ENCODE data around the gene GHRL. TPM values are rescaled to one million over a fixed set of nuclear protein-coding genes. Genes with fewer than 3 reads are reported as not detected.

GHRL gene
- total RNA-seq, 2 experiments from 2014 or later: 0.32 to 0.42 TPM

GRCh38 chr3:10338591-10339353 lies 46.0 kb upstream of the GHRL start:
- Histone ChIP-seq H3K27ac (ENCODE audit: low read depth, low read length, poor library complexity, severe bottlenecking) (no peak overlapping the region), H3K9me2 (ENCODE audit: insufficient read depth, low read length) (no peaks in the 10 kb centered on the region), H3K36me3 (ENCODE audit: insufficient read depth, low read length) (no peaks in the 10 kb centered on the region), H3K4me3 (ENCODE audit: low read depth, low read length, poor library complexity, severe bottlenecking) (no peak overlapping the region), H3K9me3 (ENCODE audit: low read length) (no peaks in the 10 kb centered on the region), H2AFZ (ENCODE audit: low read length) (no peak overlapping the region), H3K4me2 (ENCODE audit: low read length) (no peak overlapping the region), H4K20me1 (ENCODE audit: insufficient read depth, low read length) (no peaks in the 10 kb centered on the region), H3K79me2 (ENCODE audit: insufficient read depth, low read depth, low read length) (no peaks in the 10 kb centered on the region), H3K4me1 (ENCODE audit: insufficient read depth, low read length, poor library complexity, severe bottlenecking) (peaks cover 10% of the 10 kb centered on the region)
- intact Hi-C loops (cut with micrococcal nuclease; ENCODE audit: unreplicated experiment): no loop called here
- ChIA-PET POLR2A (no interaction called here), CTCF (ENCODE audit: unreplicated experiment) (no interaction called here)
- TF ChIP-seq EZH2phosphoT487 (IDR thresholded peaks at IDR 0.05; ENCODE audit: borderline replicate concordance, low read depth, low read length) (no peak), CTCF (conservative IDR thresholded peaks at IDR 0.05; ENCODE audit: low read length) (no peak)
- BruUV-seq (replicated peaks): no TSS peak
- DNase-seq (ENCODE audit: low spot score): no peak

- TF ChIP-seq EZH2phosphoT487 (IDR thresholded peaks at IDR 0.05; ENCODE audit: borderline replicate concordance, low read depth, low read length) (no peak), CTCF (conservative IDR thresholded peaks at IDR 0.05; ENCODE audit: low read length) (no peak)
- CTCF ChIA-PET (ENCODE audit: unreplicated experiment): interaction anchor here (0.6 to 0.7 kb wide), 3 partner anchors 12 to 271 kb away, joined by 3 read pairs; no protein-coding TSS in a partner anchor
- no TSS peak for BruUV-seq (replicated peaks)
Measured at GRCh38 chr3:10338164-10338470, 45.4 kb upstream of the GHRL start.

More at GRCh38 chr3:10338164-10338470, 45.4 kb upstream of the GHRL start:
- no peak for DNase-seq (ENCODE audit: low spot score)
- Histone ChIP-seq H3K4me3 (ENCODE audit: low read depth, low read length, poor library complexity, severe bottlenecking) (no peak overlapping the region), H3K27ac (ENCODE audit: low read depth, low read length, poor library complexity, severe bottlenecking) (no peak overlapping the region), H2AFZ (ENCODE audit: low read length) (no peak overlapping the region), H3K4me1 (ENCODE audit: insufficient read depth, low read length, poor library complexity, severe bottlenecking) (peaks cover 16% of the 10 kb centered on the region), H3K4me2 (ENCODE audit: low read length) (no peak overlapping the region), H4K20me1 (ENCODE audit: insufficient read depth, low read length) (no peaks in the 10 kb centered on the region), H3K9me2 (ENCODE audit: insufficient read depth, low read length) (no peaks in the 10 kb centered on the region), H3K79me2 (ENCODE audit: insufficient read depth, low read depth, low read length) (no peaks in the 10 kb centered on the region), H3K36me3 (ENCODE audit: insufficient read depth, low read length) (no peaks in the 10 kb centered on the region), H3K9me3 (ENCODE audit: low read length) (no peaks in the 10 kb centered on the region)
- POLR2A ChIA-PET: no interaction called here
- intact Hi-C loops (cut with micrococcal nuclease; ENCODE audit: unreplicated experiment): no loop called here
